Measurements from ENCODE around the gene MMP28. TPM values are rescaled to one million over a fixed set of nuclear protein-coding genes. Genes with fewer than 3 reads are reported as not detected.

MMP28 gene, protein sequence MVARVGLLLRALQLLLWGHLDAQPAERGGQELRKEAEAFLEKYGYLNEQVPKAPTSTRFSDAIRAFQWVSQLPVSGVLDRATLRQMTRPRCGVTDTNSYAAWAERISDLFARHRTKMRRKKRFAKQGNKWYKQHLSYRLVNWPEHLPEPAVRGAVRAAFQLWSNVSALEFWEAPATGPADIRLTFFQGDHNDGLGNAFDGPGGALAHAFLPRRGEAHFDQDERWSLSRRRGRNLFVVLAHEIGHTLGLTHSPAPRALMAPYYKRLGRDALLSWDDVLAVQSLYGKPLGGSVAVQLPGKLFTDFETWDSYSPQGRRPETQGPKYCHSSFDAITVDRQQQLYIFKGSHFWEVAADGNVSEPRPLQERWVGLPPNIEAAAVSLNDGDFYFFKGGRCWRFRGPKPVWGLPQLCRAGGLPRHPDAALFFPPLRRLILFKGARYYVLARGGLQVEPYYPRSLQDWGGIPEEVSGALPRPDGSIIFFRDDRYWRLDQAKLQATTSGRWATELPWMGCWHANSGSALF
- total RNA-seq = 0.17 TPM in 1 of 2 replicates, not detected in the other

DNA sequence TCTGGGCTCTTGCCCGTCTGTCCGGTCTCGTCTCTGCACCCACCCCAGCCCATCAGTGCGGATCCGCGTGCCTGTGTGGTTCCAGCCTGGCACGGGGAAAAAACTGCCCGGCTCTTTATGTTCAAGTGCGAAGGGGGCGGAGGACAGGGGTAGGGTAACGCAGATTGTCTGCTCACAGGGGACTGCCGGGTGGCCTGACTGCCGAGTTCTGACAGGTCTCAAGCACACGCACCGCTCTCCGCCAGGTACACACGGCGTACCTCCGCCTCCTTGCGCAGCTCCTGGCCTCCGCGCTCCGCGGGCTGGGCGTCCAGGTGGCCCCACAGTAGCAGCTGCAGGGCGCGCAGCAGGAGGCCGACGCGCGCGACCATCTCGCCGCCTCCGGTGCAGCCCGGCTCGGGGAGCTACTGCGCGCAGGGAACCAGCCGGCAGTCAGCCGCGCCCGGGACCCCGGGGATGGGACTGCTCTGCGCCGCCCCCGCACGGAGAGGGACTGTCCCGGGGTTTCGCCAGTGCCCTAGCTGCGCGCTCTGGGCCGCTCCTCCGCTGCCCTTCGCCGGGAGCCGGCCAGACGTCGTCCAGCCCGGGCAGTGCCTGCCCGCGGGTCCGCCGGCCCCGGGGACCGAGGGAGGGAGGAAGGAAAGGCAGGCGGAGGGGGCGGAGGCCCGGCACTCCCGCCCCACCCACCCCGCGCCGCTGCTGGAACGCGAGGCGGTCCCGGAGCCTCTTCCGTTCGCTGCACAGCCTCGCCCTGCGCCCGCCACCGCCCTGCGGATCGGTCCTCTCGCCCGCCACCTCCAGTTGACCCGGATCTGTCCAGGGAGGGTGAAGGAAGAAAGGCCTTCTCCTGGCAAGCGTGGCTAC lies at the start of gene MMP28:
Gene MMP28 (minus strand): TSS at position 635 of the 864 bp plus-strand sequence. CDS start 264 bp downstream, at position 371.
- peak within 1 kb of the TSS; percentile 32 for H3K4me3 ChIP-seq (ENCODE audit: low read depth, low read length)
- TF ChIP-seq, protein P1, sequence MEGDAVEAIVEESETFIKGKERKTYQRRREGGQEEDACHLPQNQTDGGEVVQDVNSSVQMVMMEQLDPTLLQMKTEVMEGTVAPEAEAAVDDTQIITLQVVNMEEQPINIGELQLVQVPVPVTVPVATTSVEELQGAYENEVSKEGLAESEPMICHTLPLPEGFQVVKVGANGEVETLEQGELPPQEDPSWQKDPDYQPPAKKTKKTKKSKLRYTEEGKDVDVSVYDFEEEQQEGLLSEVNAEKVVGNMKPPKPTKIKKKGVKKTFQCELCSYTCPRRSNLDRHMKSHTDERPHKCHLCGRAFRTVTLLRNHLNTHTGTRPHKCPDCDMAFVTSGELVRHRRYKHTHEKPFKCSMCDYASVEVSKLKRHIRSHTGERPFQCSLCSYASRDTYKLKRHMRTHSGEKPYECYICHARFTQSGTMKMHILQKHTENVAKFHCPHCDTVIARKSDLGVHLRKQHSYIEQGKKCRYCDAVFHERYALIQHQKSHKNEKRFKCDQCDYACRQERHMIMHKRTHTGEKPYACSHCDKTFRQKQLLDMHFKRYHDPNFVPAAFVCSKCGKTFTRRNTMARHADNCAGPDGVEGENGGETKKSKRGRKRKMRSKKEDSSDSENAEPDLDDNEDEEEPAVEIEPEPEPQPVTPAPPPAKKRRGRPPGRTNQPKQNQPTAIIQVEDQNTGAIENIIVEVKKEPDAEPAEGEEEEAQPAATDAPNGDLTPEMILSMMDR (IDR thresholded peaks at IDR 0.05; ENCODE audit: insufficient read depth, low read length, poor library complexity, severe bottlenecking) = no peak
- no peaks in the 10 kb centered on the region for H3K36me3 ChIP-seq (ENCODE audit: control insufficient read depth, insufficient read depth, low read length)
- peaks cover 32% of the 10 kb centered on the region for H3K27me3 ChIP-seq (ENCODE audit: control insufficient read depth, insufficient read depth, low read length)
- no peak for DNase-seq (ENCODE audit: low read depth)

DNA sequence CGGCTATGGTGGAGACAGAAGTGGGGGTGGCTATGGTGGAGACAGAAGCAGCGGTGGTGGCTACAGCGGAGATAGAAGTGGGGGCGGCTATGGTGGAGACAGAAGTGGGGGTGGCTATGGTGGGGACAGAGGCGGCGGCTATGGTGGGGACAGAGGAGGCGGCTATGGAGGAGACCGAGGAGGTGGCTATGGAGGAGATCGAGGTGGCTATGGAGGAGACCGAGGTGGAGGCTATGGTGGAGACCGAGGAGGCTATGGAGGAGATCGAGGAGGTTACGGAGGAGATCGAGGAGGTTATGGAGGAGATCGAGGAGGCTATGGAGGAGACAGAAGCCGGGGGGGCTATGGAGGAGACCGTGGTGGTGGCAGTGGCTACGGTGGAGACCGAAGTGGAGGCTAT lies 49.1 kb upstream of the MMP28 start:
- no peak for DNase-seq (ENCODE audit: low read depth)
- no peaks in the 10 kb centered on the region for H3K36me3 ChIP-seq (ENCODE audit: control insufficient read depth, insufficient read depth, low read length)
- H3K27me3 ChIP-seq (ENCODE audit: control insufficient read depth, insufficient read depth, low read length) = no peaks in the 10 kb centered on the region
- no peak overlapping the region for H3K4me3 ChIP-seq (ENCODE audit: low read depth, low read length)
- TF ChIP-seq, protein P1 (IDR thresholded peaks at IDR 0.05; ENCODE audit: insufficient read depth, low read length, poor library complexity, severe bottlenecking) = no peak

DNA sequence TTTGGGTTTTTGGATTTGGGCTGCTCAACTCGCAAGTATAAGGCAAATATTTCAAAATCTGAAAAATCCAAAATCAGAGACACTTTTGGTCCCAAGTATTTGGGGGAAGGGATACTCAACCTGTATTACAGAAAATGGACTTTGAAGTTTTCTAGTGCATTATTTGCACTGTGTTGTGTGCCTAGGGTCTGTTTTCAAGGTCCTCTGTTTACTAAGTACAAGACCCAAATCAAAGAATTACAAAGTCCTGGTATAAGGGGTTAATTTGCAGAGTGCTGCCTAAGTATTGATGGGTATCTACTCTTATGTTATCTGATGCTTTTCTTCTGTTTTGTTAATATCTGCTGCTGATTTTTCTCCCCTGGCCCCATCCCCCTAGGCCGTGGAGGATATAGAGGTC lies 48.3 kb upstream of the MMP28 start:
- DNase-seq (ENCODE audit: low read depth) = no peak
- H3K4me3 ChIP-seq (ENCODE audit: low read depth, low read length) = no peak overlapping the region
- TF ChIP-seq, protein P1 (IDR thresholded peaks at IDR 0.05; ENCODE audit: insufficient read depth, low read length, poor library complexity, severe bottlenecking) = no peak
- H3K27me3 ChIP-seq (ENCODE audit: control insufficient read depth, insufficient read depth, low read length) = no peaks in the 10 kb centered on the region
- no peaks in the 10 kb centered on the region for H3K36me3 ChIP-seq (ENCODE audit: control insufficient read depth, insufficient read depth, low read length)

DNA sequence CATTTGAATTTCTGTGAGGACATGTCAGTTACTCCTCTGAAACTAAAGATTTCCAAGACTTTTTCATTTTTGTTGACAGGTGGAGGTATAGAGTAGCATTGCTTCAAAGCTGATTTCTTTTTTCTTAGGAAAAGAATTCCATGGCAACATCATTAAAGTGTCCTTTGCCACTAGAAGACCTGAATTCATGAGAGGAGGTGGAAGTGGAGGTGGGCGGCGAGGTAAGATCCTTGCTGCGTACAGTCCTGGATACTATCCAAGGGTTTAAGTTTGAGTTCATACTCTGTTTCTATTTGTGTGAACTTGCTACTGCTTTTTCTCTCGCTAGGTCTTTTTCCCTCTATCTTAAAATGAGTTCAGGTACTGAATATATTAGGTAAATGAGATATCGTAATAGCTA lies 46.8 kb upstream of the MMP28 start:
- TF ChIP-seq, protein P1 (IDR thresholded peaks at IDR 0.05; ENCODE audit: insufficient read depth, low read length, poor library complexity, severe bottlenecking) = no peak
- H3K36me3 ChIP-seq (ENCODE audit: control insufficient read depth, insufficient read depth, low read length) = no peaks in the 10 kb centered on the region
- no peak overlapping the region for H3K4me3 ChIP-seq (ENCODE audit: low read depth, low read length)
- no peak for DNase-seq (ENCODE audit: low read depth)
- no peaks in the 10 kb centered on the region for H3K27me3 ChIP-seq (ENCODE audit: control insufficient read depth, insufficient read depth, low read length)

DNA sequence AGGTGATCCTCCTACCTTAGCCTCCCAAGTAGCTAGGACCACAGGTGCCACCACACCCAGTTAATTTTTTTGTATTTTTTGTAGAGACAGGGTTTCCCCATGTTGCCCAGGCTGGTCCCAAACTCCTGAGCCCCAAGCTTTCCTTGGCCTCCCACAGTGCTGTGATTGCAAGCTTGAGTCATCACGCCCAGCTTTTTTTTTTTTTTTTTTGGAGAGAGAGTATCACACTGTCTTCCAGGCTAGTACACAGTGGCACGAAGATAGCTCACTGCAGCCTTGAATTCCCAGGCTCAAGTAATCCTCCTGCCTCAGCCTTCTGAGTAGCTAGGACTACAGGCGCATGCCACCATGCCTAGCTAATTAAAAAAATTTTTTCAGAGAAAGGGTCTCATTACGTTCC lies 46.1 kb upstream of the MMP28 start:
- Histone ChIP-seq H3K27me3 (ENCODE audit: control insufficient read depth, insufficient read depth, low read length) (no peaks in the 10 kb centered on the region), H3K4me3 (ENCODE audit: low read depth, low read length) (no peak overlapping the region), H3K36me3 (ENCODE audit: control insufficient read depth, insufficient read depth, low read length) (no peaks in the 10 kb centered on the region)
- no peak for DNase-seq (ENCODE audit: low read depth)
- TF ChIP-seq, protein P1 (IDR thresholded peaks at IDR 0.05; ENCODE audit: insufficient read depth, low read length, poor library complexity, severe bottlenecking) = no peak
